GM12878 (cell line): ENCODE results near the gene ZFP36. TPM values are rescaled to one million over a fixed set of nuclear protein-coding genes. Genes with fewer than 3 reads are reported as not detected.

ENCODE experiments used
- ATF2 ChIP-seq: IDR thresholded peaks from 2 replicates; pipeline ENCODE4 v1.6.1; 2012; ENCODE audit warnings: low read length, inconsistent platforms
- BACH1 ChIP-seq: fragments of 450-650 bp; IDR thresholded peaks from 2 replicates; pipeline ENCODE4 v1.6.1; 2017; ENCODE audit warnings: mild to moderate bottlenecking, borderline replicate concordance
- E2F4 ChIP-seq: IDR thresholded peaks from 2 replicates; pipeline ENCODE4 v1.6.1; 2012; ENCODE audit warnings: low read depth, low read length, improper control_type of control experiment
- HCFC1 ChIP-seq: fragments of 150-350 bp; IDR thresholded peaks from 2 replicates; pipeline ENCODE4 v1.6.1; 2014; ENCODE audit warnings: low read length
- RAD21 ChIP-seq: IDR thresholded peaks from 2 replicates; pipeline ENCODE4 v1.6.1; 2011; ENCODE audit warnings: mild to moderate bottlenecking, low read depth, low read length, moderate library complexity; ENCODE audit not compliant: insufficient read depth
- REST ChIP-seq: IDR thresholded peaks from 2 replicates; pipeline ENCODE4 v1.6.1; 2012; ENCODE audit warnings: mild to moderate bottlenecking, low read depth, low read length
- SP1 ChIP-seq: IDR thresholded peaks from one replicate; pipeline ENCODE4 v1.6.1; 2011; ENCODE audit warnings: low read depth, low read length
- SRF ChIP-seq, 2 experiments: IDR thresholded peaks; 2 replicates each; pipeline ENCODE4 v1.6.1; 2011; ENCODE audit warnings: low read depth in 2 of 2, low read length in 2 of 2, mild to moderate bottlenecking in 1 of 2, moderate library complexity in 1 of 2
- TBL1XR1 ChIP-seq: IDR thresholded peaks from 2 replicates; pipeline ENCODE4 v1.6.1; 2012; ENCODE audit warnings: low read depth, low read length, improper control_type of control experiment
- USF2 ChIP-seq: IDR thresholded peaks from 2 replicates; pipeline ENCODE4 v1.6.1; 2011; ENCODE audit warnings: low read depth, low read length, improper control_type of control experiment, borderline replicate concordance
- ZBED1 ChIP-seq: IDR thresholded peaks from 2 replicates; pipeline ENCODE4 v1.6.1; 2016; ENCODE audit warnings: borderline replicate concordance
- ZBTB33 ChIP-seq: fragments of 450-650 bp; IDR thresholded peaks from 2 replicates; pipeline ENCODE4 v1.6.1; 2017; ENCODE audit warnings: mild to moderate bottlenecking
- ZNF217 ChIP-seq: fragments of 450-650 bp; IDR thresholded peaks from 2 replicates; pipeline ENCODE4 v1.6.1; 2017; ENCODE audit warnings: antibody characterized with exemption, mild to moderate bottlenecking
- ZNF687 ChIP-seq: fragments of 450-650 bp; IDR thresholded peaks from 2 replicates; pipeline ENCODE4 v1.6.1; 2017; ENCODE audit warnings: mild to moderate bottlenecking, moderate library complexity
- polyA plus RNA-seq, 11 experiments: library from polyadenylated mRNA; depleted of rRNA in 4 of 11; unstranded in 6 of 11; stranded (reverse) in 5 of 11; fragments of >200 nt; fragmentation: Nextera tagmentation in 4 of 11; fragmentation: Illumina TruSeq in 1 of 11; extraction: Ambion mirVana in 4 of 11; extraction: Trizol in 1 of 11; gene quantifications; 1 replicate in 1 of 11; 2 replicates in 10 of 11; pipeline versions ENCODE4 v1.2.1 to v1.2.3, GENCODE V29; 2011 to 2016; ENCODE audit warnings: inconsistent platforms in 2 of 11, missing spikeins in 2 of 11, low read depth in 1 of 11
- total RNA-seq, 4 experiments: library from RNA; depleted of rRNA in 3 of 4; stranded (reverse); fragments of >200 nt in 3 of 4; fragmentation: Illumina TruSeq in 1 of 4; extraction: Trizol in 1 of 4; gene quantifications; 2 replicates each; pipeline versions ENCODE4 v1.2.1 to v1.2.3, GENCODE V29; 2013 to 2021

The ZFP36 gene
- total and polyA plus RNA-seq, 10 of the 15 experiments (the other 5 are each of a cell fraction or from before 2014, with no cell fraction given), result 5.3 to 55.0 (median 18.1) TPM

GRCh38 chr19:39411081-39411831 is 4.6 kb downstream of the ZFP36 start (continued):
- TF ChIP-seq REST (no peak), SP1 (no peak), BACH1 (no peak; the same call in 1 of the 2 replicates), HCFC1 (no peak), ZBTB33 (no peak), USF2 (no peak), SRF (IDR thresholded peaks at IDR 0.05; ENCODE audit: low read depth in 2 of 2, low read length in 2 of 2) (no peak), ATF2 (no peak), ZNF217 (no peak), ZNF687 (peak; percentile 64; the same call in 1 of the 2 replicates), RAD21 (no peak), E2F4 (no peak), ZBED1 (no peak), TBL1XR1 (peak; percentile 72; the same call in 1 of the 2 replicates)
